Keratinocyte (primary cell): Measurements from ENCODE around the gene EOGT. TPM values are rescaled to one million over a fixed set of nuclear protein-coding genes. Genes with fewer than 3 reads are reported as not detected.

ENCODE experiments used
- DNase-seq: peaks from one replicate; pipeline ENCODE4 v3.0.0-alpha.2; 2011; ENCODE audit warnings: low read depth, missing footprints, low spot score
- FAIRE-seq: peaks from 2 replicates; lab custom pipeline; 2011; peaks lifted over from hg19 to GRCh38; lab: Jason Lieb, UNC
- H2AFZ ChIP-seq: 2 replicates; pipeline ENCODE4 v1.6.0; 2012; ENCODE audit warnings: low read length, control low read depth, inconsistent platforms; ENCODE audit not compliant: control insufficient read depth
- H3K27ac ChIP-seq: 2 replicates; pipeline ENCODE4 v1.5.1; 2011; ENCODE audit warnings: low read length; ENCODE audit not compliant: control insufficient read depth, insufficient read depth
- H3K27me3 ChIP-seq: 3 replicates; pipeline ENCODE4 v1.6.0; 2011; ENCODE audit warnings: low read length; ENCODE audit not compliant: control insufficient read depth, insufficient read depth; ENCODE audit errors: extremely low read depth
- H3K36me3 ChIP-seq, 2 experiments: 2 replicates in 1 of 2; 3 replicates in 1 of 2; pipeline ENCODE4 v1.5.1; 2011; ENCODE audit warnings: low read length in 2 of 2, mild to moderate bottlenecking in 1 of 2; ENCODE audit not compliant: control insufficient read depth in 2 of 2, insufficient read depth in 2 of 2; ENCODE audit errors: extremely low read depth in 1 of 2
- H3K4me1 ChIP-seq: 3 replicates; pipeline ENCODE4 v1.5.1; 2011; ENCODE audit warnings: low read length; ENCODE audit not compliant: control insufficient read depth, insufficient read depth; ENCODE audit errors: extremely low read depth
- H3K4me2 ChIP-seq: 3 replicates; pipeline ENCODE4 v1.6.0; 2011; ENCODE audit warnings: low read depth, low read length; ENCODE audit not compliant: control insufficient read depth, insufficient read depth; ENCODE audit errors: extremely low read depth
- H3K4me3 ChIP-seq, 3 experiments: fragments of 200-600 bp in 1 of 3; sonication (generic) in 1 of 3; 2 replicates in 2 of 3; 3 replicates in 1 of 3; pipeline ENCODE4 v1.5.1; 2011 to 2016; ENCODE audit warnings: low read length in 3 of 3, mild to moderate bottlenecking in 3 of 3, control low read depth in 2 of 3, inconsistent platforms in 1 of 3, low read depth in 1 of 3, mixed read lengths in 1 of 3, mixed run types in 1 of 3, moderate library complexity in 1 of 3; ENCODE audit not compliant: control insufficient read depth in 2 of 3, insufficient read depth in 2 of 3; ENCODE audit errors: extremely low read depth in 1 of 3
- H3K79me2 ChIP-seq: 2 replicates; pipeline ENCODE4 v1.6.0; 2012; ENCODE audit warnings: low read length; ENCODE audit not compliant: control insufficient read depth, insufficient read depth
- H3K9ac ChIP-seq: 3 replicates; pipeline ENCODE4 v1.6.0; 2011; ENCODE audit warnings: low read length; ENCODE audit not compliant: control insufficient read depth, insufficient read depth; ENCODE audit errors: extremely low read depth
- H3K9me1 ChIP-seq: 3 replicates; pipeline ENCODE4 v1.6.0; 2011; ENCODE audit warnings: low read length; ENCODE audit not compliant: control insufficient read depth, insufficient read depth; ENCODE audit errors: extremely low read depth
- H3K9me3 ChIP-seq: 2 replicates; pipeline ENCODE4 v1.5.1; 2012; ENCODE audit warnings: low read depth, low read length; ENCODE audit not compliant: control insufficient read depth
- H4K20me1 ChIP-seq: 3 replicates; pipeline ENCODE4 v1.6.0; 2011; ENCODE audit warnings: low read length; ENCODE audit not compliant: control insufficient read depth, insufficient read depth; ENCODE audit errors: extremely low read depth
- CTCF ChIP-seq, 3 experiments: IDR thresholded peaks in 1 of 3; conservative IDR thresholded peaks in 1 of 3; optimal IDR thresholded peaks in 1 of 3; 2 replicates in 2 of 3; 3 replicates in 1 of 3; pipeline versions ENCODE3 to v1.5.1; 2011; ENCODE audit warnings: low read length in 3 of 3, mild to moderate bottlenecking in 3 of 3, moderate library complexity in 2 of 3, control low read depth in 1 of 3, inconsistent platforms in 1 of 3; ENCODE audit not compliant: insufficient read depth in 2 of 3; ENCODE audit errors: extremely low read depth in 1 of 3
- EZH2 ChIP-seq: IDR thresholded peaks from one replicate; pipeline ENCODE4 v1.6.1; 2012; ENCODE audit warnings: inconsistent platforms, mild to moderate bottlenecking, low read length, moderate library complexity
- dilution Hi-C: fragments of 300-500 bp; cut with MboI; formaldehyde crosslinking; loops from one replicate; pipeline ENCODE4 v1.7.0; 2020; ENCODE audit warnings: low sequenced_read_pairs; ENCODE audit not compliant: extremely low pct_ligation_motif_present
- polyA plus RNA-seq, 5 experiments: library from polyadenylated mRNA; depleted of rRNA in 3 of 5; stranded (reverse) in 3 of 5; stranded (forward) in 1 of 5; unstranded in 1 of 5; fragments of >200 nt; gene quantifications; 1 replicate in 1 of 5; 2 replicates in 3 of 5; 3 replicates in 1 of 5; pipeline versions ENCODE4 v1.2.1 to v1.2.3, GENCODE V29; 2011 to 2012; ENCODE audit warnings: missing spikeins in 2 of 5, low read depth in 1 of 5, low replicate concordance in 1 of 5

The EOGT gene
- polyA plus RNA-seq, 1 donor (not counting 4 experiments of a cell fraction or from before 2014, with no cell fraction given) = 39.0 TPM

DNA sequence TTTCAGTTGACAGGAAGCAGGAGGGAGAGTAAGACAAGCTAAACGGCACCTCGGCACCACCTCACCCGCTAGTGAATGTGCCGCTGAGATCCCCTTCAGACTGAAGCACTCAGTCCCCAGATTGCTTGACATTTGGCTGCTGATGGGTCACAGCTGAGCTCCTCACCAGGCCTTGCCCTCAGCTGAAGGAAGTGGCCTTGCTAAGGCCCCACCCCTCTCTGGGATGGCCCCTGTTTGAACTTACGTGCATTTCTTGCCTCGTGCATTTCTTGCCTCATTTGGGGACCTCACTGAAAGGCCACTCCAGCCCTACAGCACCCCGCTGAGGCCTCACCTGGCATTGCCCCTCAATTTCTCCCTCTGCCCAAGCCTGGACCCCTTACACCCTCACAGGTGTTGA, 39.8 kb downstream of the EOGT start:
- Histone ChIP-seq H2AFZ (no peak overlapping the region), H3K9me3 (no peaks in the 10 kb centered on the region), H3K9ac (no peak overlapping the region), H3K27me3 (no peaks in the 10 kb centered on the region), H3K4me1 (no peaks in the 10 kb centered on the region), H3K9me1 (no peaks in the 10 kb centered on the region), H3K79me2 (no peaks in the 10 kb centered on the region), H4K20me1 (no peaks in the 10 kb centered on the region), H3K27ac (no peak overlapping the region), H3K4me3 (no peak overlapping the region), H3K36me3 (peaks cover 0 to 3% of the 10 kb centered on the region in 2 experiments), H3K4me2 (no peak overlapping the region)
- DNase-seq (no peak), FAIRE-seq (no peak)
- dilution Hi-C loops = no loop called here
- TF ChIP-seq EZH2 = no peak
- TF ChIP-seq CTCF (optimal IDR thresholded peaks at IDR 0.05 in 1 of 3, IDR thresholded peaks at IDR 0.05 in 1 of 3, conservative IDR thresholded peaks at IDR 0.05 in 1 of 3; ENCODE audit: extremely low read depth in 1 of 3, insufficient read depth in 2 of 3, low read length in 3 of 3) = no peak

DNA sequence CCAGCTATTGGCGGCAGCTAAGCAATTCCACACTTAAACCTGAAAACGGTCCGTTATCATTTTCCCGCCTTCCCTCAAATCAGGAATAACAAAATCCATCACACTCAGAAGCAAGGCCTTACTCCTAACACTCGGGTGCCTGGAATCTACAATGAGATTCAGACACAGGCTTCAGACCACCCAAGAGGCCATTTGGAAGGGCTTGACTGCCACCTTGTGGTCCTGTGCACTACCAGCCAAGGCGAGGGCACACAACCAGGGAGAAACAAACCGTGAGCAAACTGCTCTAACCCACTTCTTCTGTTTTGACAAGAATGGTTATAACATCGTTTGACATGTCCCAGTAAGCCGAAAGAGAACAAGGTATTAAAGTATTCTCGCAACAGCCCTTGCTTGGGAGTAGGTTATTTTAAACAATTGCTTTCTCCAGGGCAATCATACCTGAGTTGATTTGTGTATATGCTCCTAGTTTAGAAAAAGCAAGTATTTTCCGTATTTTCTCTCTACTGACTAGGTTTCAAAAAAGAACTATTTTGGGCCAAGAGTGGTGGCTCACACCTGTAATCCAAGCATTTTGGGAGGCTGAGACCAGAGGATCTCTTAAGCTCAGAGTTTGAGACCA, 41.0 kb downstream of the EOGT start:
- Histone ChIP-seq H3K79me2 (no peaks in the 10 kb centered on the region), H3K27me3 (no peaks in the 10 kb centered on the region), H3K4me3 (no peak overlapping the region), H3K9me3 (no peaks in the 10 kb centered on the region), H3K36me3 (peaks cover 0 to 2% of the 10 kb centered on the region in 2 experiments), H2AFZ (no peak overlapping the region), H4K20me1 (no peaks in the 10 kb centered on the region), H3K4me1 (no peaks in the 10 kb centered on the region), H3K4me2 (no peak overlapping the region), H3K9me1 (no peaks in the 10 kb centered on the region), H3K9ac (no peak overlapping the region), H3K27ac (no peak overlapping the region)
- no peak for TF ChIP-seq EZH2
- TF ChIP-seq CTCF (optimal IDR thresholded peaks at IDR 0.05 in 1 of 3, IDR thresholded peaks at IDR 0.05 in 1 of 3, conservative IDR thresholded peaks at IDR 0.05 in 1 of 3; ENCODE audit: extremely low read depth in 1 of 3, insufficient read depth in 2 of 3, low read length in 3 of 3) = peak; percentile 71 to 86 (median 84)
- FAIRE-seq (peak; percentile 17), DNase-seq (no peak)
- dilution Hi-C loops = no loop called here
